Measurements from ENCODE around the gene MAP3K1.

DNA sequence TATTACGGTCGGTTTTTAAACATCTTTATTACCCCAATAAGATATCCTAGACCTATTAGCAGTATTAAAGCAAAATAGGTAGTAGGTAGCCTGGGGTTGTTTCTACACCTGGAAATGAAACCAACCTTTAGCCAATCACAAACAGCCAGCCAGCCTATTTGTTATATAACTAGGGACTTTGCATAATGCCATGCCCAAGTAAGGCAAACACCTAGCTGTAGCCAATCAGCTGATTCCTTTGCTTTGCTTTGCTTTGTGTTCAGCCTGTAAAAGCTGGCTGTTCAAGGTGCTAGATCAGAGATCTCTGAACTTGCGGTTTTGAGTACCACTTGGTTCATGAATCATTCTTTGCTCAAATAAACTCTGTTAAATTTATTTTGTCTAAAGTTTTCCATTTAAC lies 47.6 kb downstream of the MAP3K1 start:
- TF ChIP-seq FOXP2 (optimal IDR thresholded peaks at IDR 0.05; ENCODE audit: borderline replicate concordance, extremely low read depth, extremely low read length, insufficient read depth) (no peak), TAF1 (IDR thresholded peaks at IDR 0.05; ENCODE audit: borderline replicate concordance, insufficient read depth, low read length) (no peak), POLR2AphosphoS5 (IDR thresholded peaks at IDR 0.05; ENCODE audit: low read depth, low read length) (no peak), SIN3A (IDR thresholded peaks at IDR 0.05; ENCODE audit: borderline replicate concordance, insufficient read depth, low read length) (no peak)
- TF ChIP-seq, protein P1, sequence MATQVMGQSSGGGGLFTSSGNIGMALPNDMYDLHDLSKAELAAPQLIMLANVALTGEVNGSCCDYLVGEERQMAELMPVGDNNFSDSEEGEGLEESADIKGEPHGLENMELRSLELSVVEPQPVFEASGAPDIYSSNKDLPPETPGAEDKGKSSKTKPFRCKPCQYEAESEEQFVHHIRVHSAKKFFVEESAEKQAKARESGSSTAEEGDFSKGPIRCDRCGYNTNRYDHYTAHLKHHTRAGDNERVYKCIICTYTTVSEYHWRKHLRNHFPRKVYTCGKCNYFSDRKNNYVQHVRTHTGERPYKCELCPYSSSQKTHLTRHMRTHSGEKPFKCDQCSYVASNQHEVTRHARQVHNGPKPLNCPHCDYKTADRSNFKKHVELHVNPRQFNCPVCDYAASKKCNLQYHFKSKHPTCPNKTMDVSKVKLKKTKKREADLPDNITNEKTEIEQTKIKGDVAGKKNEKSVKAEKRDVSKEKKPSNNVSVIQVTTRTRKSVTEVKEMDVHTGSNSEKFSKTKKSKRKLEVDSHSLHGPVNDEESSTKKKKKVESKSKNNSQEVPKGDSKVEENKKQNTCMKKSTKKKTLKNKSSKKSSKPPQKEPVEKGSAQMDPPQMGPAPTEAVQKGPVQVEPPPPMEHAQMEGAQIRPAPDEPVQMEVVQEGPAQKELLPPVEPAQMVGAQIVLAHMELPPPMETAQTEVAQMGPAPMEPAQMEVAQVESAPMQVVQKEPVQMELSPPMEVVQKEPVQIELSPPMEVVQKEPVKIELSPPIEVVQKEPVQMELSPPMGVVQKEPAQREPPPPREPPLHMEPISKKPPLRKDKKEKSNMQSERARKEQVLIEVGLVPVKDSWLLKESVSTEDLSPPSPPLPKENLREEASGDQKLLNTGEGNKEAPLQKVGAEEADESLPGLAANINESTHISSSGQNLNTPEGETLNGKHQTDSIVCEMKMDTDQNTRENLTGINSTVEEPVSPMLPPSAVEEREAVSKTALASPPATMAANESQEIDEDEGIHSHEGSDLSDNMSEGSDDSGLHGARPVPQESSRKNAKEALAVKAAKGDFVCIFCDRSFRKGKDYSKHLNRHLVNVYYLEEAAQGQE (IDR thresholded peaks at IDR 0.05; ENCODE audit: insufficient read depth in 1 of 2, low read depth in 2 of 2, low read length in 2 of 2) = no peak

Data from PFSK-1 (cell line).